ENCODE data around the gene MUS81. TPM values are rescaled to one million over a fixed set of nuclear protein-coding genes. Genes with fewer than 3 reads are reported as not detected.

Gene MUS81
- total RNA-seq, 2 donors from 2014 or later = 51.0 to 64.5 TPM

- TF ChIP-seq, protein P1, sequence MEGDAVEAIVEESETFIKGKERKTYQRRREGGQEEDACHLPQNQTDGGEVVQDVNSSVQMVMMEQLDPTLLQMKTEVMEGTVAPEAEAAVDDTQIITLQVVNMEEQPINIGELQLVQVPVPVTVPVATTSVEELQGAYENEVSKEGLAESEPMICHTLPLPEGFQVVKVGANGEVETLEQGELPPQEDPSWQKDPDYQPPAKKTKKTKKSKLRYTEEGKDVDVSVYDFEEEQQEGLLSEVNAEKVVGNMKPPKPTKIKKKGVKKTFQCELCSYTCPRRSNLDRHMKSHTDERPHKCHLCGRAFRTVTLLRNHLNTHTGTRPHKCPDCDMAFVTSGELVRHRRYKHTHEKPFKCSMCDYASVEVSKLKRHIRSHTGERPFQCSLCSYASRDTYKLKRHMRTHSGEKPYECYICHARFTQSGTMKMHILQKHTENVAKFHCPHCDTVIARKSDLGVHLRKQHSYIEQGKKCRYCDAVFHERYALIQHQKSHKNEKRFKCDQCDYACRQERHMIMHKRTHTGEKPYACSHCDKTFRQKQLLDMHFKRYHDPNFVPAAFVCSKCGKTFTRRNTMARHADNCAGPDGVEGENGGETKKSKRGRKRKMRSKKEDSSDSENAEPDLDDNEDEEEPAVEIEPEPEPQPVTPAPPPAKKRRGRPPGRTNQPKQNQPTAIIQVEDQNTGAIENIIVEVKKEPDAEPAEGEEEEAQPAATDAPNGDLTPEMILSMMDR (conservative IDR thresholded peaks at IDR 0.05) = no peak
- WGBS, 2 experiments (ENCODE audit: insufficient coverage in 1 of 2, insufficient read length in 1 of 2) = 86 to 87% methylated on average over 10 to 12 of the region's 12 CpGs
- Histone ChIP-seq H3K4me1 (ENCODE audit: control insufficient read depth, insufficient read depth, low read length) (peaks cover 10% of the 10 kb centered on the region), H3K4me3 (ENCODE audit: low read length) (no peak overlapping the region), H3K27me3 (ENCODE audit: control insufficient read depth, insufficient read depth, low read length, poor library complexity, severe bottlenecking) (no peaks in the 10 kb centered on the region), H3K36me3 (ENCODE audit: control insufficient read depth, insufficient read depth, low read length) (peaks cover 70% of the 10 kb centered on the region), H3K9ac (ENCODE audit: extremely low read depth, low read length, poor library complexity, severe bottlenecking) (no peak overlapping the region), H3K9me3 (ENCODE audit: control insufficient read depth, low read length) (no peaks in the 10 kb centered on the region), H3K27ac (ENCODE audit: low read depth, low read length) (no peak overlapping the region)
- Mint-ChIP-seq H3K4me1 (peaks cover 15% of the 10 kb centered on the region), H3K9me3 (no peaks in the 10 kb centered on the region), H3K4me3 (no peak overlapping the region), H3K27me3 (ENCODE audit: insufficient read depth) (no peaks in the 10 kb centered on the region), H3K27ac (no peak overlapping the region), H3K36me3 (ENCODE audit: low read depth) (peaks cover 54% of the 10 kb centered on the region)
- no peak for DNase-seq
These were observed 3.9 kb downstream of the MUS81 start for GRCh38 chr11:65863889-65864705.

- Histone ChIP-seq H3K9me3 (ENCODE audit: control insufficient read depth, low read length) (no peaks in the 10 kb centered on the region), H3K27me3 (ENCODE audit: control insufficient read depth, insufficient read depth, low read length, poor library complexity, severe bottlenecking) (no peaks in the 10 kb centered on the region), H3K27ac (ENCODE audit: low read depth, low read length) (no peak overlapping the region), H3K9ac (ENCODE audit: extremely low read depth, low read length, poor library complexity, severe bottlenecking) (no peak overlapping the region), H3K4me3 (ENCODE audit: low read length) (no peak overlapping the region), H3K36me3 (ENCODE audit: control insufficient read depth, insufficient read depth, low read length) (peaks cover 76% of the 10 kb centered on the region), H3K4me1 (ENCODE audit: control insufficient read depth, insufficient read depth, low read length) (peaks cover 10% of the 10 kb centered on the region)
- Mint-ChIP-seq H3K36me3 (ENCODE audit: low read depth) (peaks cover 60% of the 10 kb centered on the region), H3K27me3 (ENCODE audit: insufficient read depth) (no peaks in the 10 kb centered on the region), H3K4me3 (no peak overlapping the region), H3K9me3 (no peaks in the 10 kb centered on the region), H3K4me1 (peaks cover 13% of the 10 kb centered on the region), H3K27ac (no peak overlapping the region)
- no peak for DNase-seq
- TF ChIP-seq, protein P1 (conservative IDR thresholded peaks at IDR 0.05) = no peak
- WGBS, 2 experiments (ENCODE audit: insufficient coverage in 1 of 2, insufficient read length in 1 of 2) = 91 to 96% methylated on average over 16 to 18 of the region's 18 CpGs
These were observed 4.7 kb downstream of the MUS81 start for GRCh38 chr11:65864706-65865471.

DNA sequence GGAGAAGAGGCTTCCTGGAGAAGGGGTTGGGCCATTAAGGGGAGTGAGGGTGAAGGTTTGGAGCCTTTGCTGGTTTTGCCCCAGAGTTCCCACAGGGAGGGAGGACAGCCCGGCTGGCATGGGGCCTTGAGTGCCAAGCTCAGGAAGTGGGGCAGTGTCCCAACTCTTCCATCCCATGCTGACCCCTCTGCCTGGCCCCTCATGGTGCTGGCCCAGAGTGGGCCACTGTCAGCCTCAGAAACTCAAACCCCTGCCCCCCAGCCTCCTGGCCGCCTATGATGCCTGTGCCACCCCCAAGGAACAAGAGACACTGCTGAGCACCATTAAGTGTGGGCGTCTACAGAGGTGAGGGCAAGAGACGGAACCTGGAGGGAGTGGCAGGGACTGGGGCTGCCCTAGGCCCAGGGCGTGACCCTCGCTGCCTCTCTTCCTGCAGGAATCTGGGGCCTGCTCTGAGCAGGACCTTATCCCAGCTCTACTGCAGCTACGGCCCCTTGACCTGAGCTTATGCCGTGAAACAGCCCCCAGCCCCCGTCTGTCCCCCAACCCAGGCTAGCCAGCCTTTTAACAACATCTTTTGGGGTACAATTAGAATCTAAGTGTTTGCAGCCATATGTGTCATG is 5.4 kb downstream of the MUS81 start:
- no peaks in the 10 kb centered on the region for H3K27me3 ChIP-seq (ENCODE audit: control insufficient read depth, insufficient read depth, low read length, poor library complexity, severe bottlenecking)
- Mint-ChIP-seq H3K4me3 (no peak overlapping the region), H3K27me3 (ENCODE audit: insufficient read depth) (no peaks in the 10 kb centered on the region), H3K4me1 (peaks cover 10% of the 10 kb centered on the region), H3K27ac (no peak overlapping the region), H3K9me3 (no peaks in the 10 kb centered on the region), H3K36me3 (ENCODE audit: low read depth) (peaks cover 68% of the 10 kb centered on the region)
- no peak overlapping the region for H3K4me3 ChIP-seq (ENCODE audit: low read length)
- H3K9ac ChIP-seq (ENCODE audit: extremely low read depth, low read length, poor library complexity, severe bottlenecking) = no peak overlapping the region
- H3K27ac ChIP-seq (ENCODE audit: low read depth, low read length) = no peak overlapping the region
- H3K9me3 ChIP-seq (ENCODE audit: control insufficient read depth, low read length) = no peaks in the 10 kb centered on the region
- TF ChIP-seq, protein P1 (conservative IDR thresholded peaks at IDR 0.05) = no peak
- H3K4me1 ChIP-seq (ENCODE audit: control insufficient read depth, insufficient read depth, low read length) = peaks cover 10% of the 10 kb centered on the region
- peaks cover 76% of the 10 kb centered on the region for H3K36me3 ChIP-seq (ENCODE audit: control insufficient read depth, insufficient read depth, low read length)
- 93 to 100% methylated on average over 3 to 9 of the region's 9 CpGs for WGBS, 2 experiments (ENCODE audit: insufficient coverage in 1 of 2, insufficient read length in 1 of 2)
- no peak for DNase-seq

Measured in endodermal cell (in vitro differentiated cells).